ENCODE results near the gene ADORA1.

The ADORA1 gene

DNA sequence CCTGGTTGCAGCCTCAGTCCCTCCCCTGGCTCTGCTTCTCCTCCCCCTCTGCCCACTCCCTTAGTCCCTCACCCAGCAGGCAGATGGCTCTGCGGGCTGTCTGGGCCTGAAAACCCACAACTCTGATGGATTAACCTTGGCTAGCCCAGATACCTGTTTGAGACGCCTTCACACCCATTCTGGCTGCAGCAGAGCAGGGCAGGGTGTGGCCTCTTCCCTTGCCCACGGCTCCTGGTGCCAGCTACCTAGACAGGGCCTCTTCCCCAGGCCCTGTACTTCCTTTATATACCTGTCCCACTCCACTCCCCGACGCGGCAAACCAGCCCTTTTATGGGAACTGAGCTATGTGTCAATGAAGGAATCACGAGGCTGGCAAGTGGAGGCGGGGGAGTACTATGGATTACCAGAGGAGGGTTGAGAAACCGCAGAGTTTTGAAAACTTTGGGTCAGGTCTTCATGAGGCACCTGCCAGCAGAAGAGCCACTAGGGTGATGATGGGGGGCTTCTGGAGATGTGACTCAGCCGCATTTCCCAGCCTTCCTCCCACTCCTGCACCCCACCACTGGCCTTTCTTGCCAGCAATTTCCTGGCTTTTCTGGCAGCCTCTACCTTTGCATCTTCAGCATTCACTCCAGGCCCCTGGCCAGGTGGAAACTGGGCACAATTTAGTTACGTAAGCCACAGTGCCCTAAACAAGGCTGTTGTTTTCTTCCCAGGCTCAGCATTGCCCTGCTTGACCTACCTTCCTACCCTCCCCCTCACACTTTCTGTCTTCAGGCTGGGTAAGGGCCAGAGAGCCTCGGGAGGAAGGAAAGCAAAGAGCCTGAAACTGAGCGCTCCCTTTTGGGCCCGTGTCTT is 59.1 kb downstream of the ADORA1 start, which contains the start of gene CHI3L1:
Gene CHI3L1 (minus strand): TSS at position 259 of the 858 bp plus-strand sequence. CDS start 81 bp downstream, at position 178.
- no peak for DNase-seq (ENCODE audit: low read depth in 2 of 2)

GRCh38 chr1:203187304-203187685 is 59.8 kb downstream of the ADORA1 start:
- no peak for DNase-seq (ENCODE audit: low read depth in 2 of 2)

GRCh38 chr1:203187689-203188264 is 60.3 kb downstream of the ADORA1 start:
- DNase-seq (ENCODE audit: low read depth in 2 of 2) = no peak

DNA sequence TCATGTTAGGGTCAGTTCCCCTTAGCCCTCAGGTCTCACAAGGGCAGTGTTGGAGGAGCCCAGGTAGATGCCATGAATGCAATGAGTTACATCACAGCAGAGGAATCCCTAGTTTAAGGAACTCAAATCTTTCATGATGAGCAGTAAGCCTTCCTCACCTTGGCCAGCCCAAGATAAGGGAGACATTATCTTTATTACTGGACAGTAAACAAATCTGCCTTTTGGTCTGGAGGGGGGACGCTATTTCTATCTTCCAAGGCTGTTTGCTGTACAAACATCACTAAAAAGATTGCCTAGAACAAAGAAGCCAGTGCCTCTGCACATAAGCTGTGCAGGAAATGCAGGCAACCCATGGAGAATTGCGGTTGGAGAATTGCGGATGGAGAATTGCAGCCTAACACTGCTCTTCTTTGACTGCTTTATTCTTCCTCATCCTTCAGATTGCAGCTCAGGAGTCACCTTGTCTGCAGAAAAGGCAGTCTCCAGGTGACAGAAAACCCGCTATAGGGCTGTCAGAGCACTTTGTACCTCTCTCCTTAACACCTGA is 61.2 kb downstream of the ADORA1 start:
- DNase-seq (ENCODE audit: low read depth in 2 of 2) = no peak

GRCh38 chr1:203189951-203190352 is 62.4 kb downstream of the ADORA1 start:
- no peak for DNase-seq (ENCODE audit: low read depth in 2 of 2)

- no peak for DNase-seq (ENCODE audit: low read depth in 2 of 2)
These were observed 63.4 kb downstream of the ADORA1 start for GRCh38 chr1:203190949-203191348.

- DNase-seq (ENCODE audit: low read depth in 2 of 2) = no peak
These were observed 68.8 kb downstream of the ADORA1 start for GRCh38 chr1:203196371-203196770.

GRCh38 chr1:203197625-203198024 is 70.1 kb downstream of the ADORA1 start:
- no peak for DNase-seq (ENCODE audit: low read depth in 2 of 2)

- no peak for DNase-seq (ENCODE audit: low read depth in 2 of 2)
These were observed 71.5 kb downstream of the ADORA1 start for GRCh38 chr1:203199002-203199401.

- DNase-seq (ENCODE audit: low read depth in 2 of 2) = no peak
These were observed 71.9 kb downstream of the ADORA1 start for GRCh38 chr1:203199481-203199815.

DNA sequence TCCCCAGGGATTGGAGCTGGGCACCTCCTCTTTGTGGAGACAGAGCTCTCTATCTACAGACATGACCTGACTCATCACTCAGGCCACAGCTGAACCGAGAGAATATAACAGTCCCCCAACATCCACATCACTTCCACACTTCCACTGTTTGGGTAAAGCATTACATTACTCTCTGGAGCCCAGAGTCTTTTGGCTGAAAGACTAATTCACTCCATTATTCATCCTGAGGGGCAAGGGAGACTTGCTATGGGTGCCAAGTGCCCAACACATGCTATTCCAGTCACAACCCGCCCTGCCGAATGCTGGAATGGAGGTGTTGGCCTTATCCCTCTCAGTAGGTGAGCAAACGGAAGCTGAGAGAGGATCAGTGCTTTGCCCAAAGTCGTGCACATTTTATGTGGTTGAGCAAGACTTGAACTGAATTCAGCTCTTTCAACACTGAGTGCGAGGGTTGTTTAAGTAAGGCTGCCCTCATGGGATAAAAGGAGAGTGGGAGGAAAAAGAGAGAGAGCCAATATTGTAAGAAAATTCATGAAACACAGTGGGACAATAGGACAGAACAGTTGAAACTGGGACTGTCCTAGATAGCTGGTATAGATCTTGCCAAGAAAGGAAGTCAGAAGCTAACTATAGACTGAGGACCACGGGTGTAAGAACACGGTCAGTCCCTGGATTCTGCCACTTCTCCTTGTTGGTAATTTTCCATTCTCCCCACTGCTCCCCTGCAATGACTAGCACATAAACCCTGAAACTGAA is 72.5 kb downstream of the ADORA1 start:
- DNase-seq (ENCODE audit: low read depth in 2 of 2) = no peak

- no peak for DNase-seq (ENCODE audit: low read depth in 2 of 2)
These were observed 73.4 kb downstream of the ADORA1 start for GRCh38 chr1:203200916-203201315.

DNA sequence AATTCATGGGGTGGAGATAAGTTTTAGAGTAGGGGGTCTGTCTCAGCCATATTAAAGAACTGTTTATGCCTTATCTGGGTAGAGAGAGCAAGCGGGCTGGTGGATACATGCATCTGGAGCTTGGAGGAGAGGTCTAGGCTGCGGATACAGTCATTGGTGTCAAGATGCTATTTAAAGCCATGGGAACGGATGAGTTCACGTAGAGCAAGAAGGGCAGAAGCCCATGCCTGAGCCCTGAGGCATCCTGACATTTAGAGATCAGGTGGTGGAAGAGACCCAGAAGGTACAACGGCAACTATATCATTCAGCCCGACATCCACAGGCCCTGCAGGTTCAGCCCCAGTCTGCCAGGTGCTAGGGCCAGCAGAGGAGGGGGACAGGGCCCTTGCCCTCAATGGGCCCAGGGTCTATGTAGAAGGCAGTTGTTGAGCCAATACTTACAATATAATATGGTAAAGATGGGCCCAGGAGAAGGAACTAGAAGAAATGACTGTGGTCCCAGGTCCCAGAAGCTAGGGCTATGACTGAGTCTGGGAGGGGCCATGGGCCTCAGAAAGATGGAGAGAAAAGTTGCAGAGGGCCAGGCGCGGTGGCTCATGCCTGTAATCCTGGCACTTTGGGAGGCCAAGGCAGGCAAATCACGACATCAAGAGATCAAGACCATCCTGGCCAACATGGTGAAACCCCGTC is 74.1 kb downstream of the ADORA1 start:
- no peak for DNase-seq (ENCODE audit: low read depth in 2 of 2)

DNA sequence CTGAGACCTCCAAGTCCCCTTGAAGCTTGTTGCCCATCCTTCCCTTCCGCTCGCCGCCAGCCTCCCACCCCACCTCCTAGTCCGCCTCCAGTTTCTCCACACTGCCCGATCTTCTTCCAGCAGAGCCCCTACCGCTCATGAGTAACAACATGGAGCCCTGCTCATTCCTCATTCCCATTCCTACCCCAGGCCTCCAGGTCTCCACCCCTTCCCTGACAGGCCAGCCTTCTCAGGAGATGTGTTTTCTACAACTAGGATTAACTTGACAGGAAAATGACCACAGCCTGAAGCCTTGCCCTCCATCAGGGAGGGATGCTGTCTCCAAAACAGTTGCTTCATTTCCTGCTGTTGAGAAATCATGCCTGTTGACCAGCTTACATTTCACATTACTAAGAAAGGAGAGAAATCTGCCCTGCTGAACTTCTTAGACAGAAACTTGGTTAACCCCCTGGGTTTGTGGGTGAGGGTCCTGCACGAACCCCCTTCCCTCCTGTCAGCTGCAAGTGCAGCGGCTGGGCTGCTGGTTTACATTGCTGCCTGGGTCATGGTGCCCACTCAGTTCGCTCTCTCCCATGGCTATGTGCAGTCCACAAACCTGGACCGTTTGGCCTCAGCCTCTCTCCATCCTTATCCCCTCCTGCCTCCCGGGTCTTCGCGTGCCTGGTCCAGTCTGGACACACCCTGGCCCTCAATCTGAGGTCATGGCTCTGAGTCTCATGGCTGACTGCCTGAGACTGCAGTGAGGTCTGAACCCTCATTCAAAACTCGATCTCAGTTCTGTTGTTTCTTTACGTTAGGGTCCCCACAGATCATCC is 75.1 kb downstream of the ADORA1 start:
- DNase-seq (ENCODE audit: low read depth in 2 of 2) = no peak

DNA sequence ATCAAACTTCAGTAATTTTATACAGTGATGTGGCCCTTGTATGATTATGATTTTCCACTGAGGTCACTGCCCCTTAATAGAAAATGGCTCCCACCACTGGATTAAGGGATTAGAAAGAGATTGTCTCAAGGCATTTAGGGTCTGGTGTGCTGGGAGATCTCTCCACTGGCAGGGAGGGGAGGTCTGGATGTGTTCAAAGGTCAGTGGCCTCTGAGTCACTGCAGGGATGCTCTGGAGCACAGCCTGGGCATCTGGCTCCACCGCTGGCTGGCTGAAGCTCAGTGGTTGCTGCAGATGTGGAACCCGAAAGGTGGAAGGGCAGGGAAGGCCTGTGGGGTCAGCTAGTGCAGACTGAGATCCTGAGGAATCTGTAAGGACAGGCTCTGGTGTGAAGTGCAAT is 77.2 kb downstream of the ADORA1 start:
- no peak for DNase-seq (ENCODE audit: low read depth in 2 of 2)

DNA sequence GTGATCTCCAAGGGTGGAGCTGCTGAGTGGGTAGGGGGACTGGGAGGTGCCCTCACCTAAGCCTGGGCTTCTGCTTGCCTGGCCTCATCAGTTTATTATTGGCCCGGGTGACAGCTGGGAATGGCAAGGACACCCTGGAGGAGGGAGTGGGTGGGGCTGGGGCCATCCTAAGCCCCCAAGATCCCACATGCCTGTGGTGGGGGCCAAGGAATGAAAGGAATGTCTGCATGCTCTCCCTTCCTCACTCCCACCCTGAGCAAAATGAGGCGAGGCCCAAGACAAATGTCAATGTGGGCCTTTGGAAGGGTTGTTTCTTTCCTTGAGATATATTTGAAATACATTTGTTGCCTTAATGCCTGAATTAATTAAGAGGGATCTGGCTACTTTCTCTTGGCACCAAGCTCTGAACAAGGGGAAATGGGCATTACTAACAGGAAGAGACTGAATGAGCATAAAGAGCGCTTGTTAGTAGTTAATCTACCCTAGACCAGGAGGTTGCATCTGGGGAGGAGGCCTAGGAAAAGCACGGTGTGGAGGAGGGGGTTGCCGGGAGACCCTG is 78.7 kb downstream of the ADORA1 start:
- DNase-seq (ENCODE audit: low read depth in 2 of 2) = no peak

DNA sequence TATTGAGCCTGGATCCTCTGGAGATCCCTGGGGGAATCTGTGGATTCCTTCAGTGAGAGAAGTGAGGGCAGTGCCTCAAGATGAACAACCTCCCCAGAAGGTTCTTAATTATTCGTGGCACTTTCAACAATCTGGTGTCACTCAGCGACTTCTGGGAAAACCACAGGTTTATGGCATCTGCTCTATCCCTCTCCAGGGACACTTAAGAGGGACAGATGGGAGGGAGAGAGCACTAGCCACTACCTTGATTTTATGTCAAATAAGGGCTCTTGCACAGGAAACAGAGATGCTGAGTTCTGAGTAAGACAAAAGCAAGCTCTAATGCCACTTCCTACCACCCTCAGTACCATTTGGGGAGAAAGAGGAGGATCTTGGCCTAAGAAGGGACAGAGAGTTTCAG is 80.2 kb downstream of the ADORA1 start:
- no peak for DNase-seq (ENCODE audit: low read depth in 2 of 2)

DNA sequence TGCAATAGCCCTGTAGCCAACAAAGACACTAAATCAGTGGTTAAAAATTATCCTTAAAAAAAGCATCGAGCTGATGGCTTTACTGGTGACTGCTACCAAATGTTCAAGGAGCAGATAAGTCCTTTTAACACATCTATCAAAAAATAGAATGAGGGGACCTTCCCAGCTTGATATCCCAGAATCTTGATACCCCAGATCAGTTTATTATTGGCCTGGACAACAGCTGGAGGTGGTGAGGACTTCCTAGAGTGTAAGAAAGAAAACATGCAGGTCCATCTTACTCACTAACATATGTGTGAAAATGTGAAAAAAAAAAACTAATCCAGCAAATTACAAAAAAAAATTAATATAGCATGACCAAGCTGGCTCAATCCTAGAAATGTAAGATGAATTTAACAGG is 80.7 kb downstream of the ADORA1 start:
- no peak for DNase-seq (ENCODE audit: low read depth in 2 of 2)

GRCh38 chr1:203210350-203210749 is 82.8 kb downstream of the ADORA1 start:
- no peak for DNase-seq (ENCODE audit: low read depth in 2 of 2)

GRCh38 chr1:203210988-203211387 is 83.5 kb downstream of the ADORA1 start:
- DNase-seq (ENCODE audit: low read depth in 2 of 2) = no peak

DNA sequence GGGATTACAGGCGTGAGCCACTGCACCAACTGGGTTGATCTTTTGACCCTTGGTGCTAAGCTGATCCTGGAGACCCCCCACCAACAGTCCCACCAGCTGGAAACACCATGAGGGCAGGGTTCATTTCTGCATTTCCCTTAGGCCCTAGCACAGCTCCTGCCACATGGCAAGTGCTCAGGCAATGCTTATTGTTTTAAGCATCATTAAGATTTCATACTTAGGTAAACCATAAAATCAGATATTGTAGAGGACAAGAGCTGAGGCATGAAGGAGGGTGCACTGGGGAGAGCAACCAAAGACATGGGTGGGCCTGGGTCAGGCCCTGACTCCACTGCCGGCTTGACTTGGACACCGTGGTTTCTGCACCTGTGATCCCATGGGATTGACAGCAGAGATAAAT is 84.3 kb downstream of the ADORA1 start:
- no peak for DNase-seq (ENCODE audit: low read depth in 2 of 2)
